A549 (cell line): ENCODE measurements around the gene DNAJB5. TPM values are rescaled to one million over a fixed set of nuclear protein-coding genes. Genes with fewer than 3 reads are reported as not detected.

Source experiments
- ATAC-seq, 2 experiments: fragments of 200-7000 bp in 1 of 2; fragments of >200 bp in 1 of 2; cut with Nextera tagmentation in 1 of 2; cut with Tn5 transposase in 1 of 2; 3 replicates each; pipeline versions ENCODE4 v1.8.0 to v1.9.1; 2018 to 2020; ENCODE audit warnings: mild to moderate bottlenecking in 1 of 2, moderate library complexity in 1 of 2
- CTCF ChIA-PET: fragments of 300-600 bp; sonication (Branson Sonifier 250); formaldehyde crosslinking; extraction: SDS; loops from one replicate; lab custom pipeline; 2021; ENCODE audit warnings: antibody characterized with exemption, inconsistent platforms; lab: Yijun Ruan, JAX
- POLR2A ChIA-PET: fragments of 350-600 bp; formaldehyde crosslinking; extraction: SDS; loops from one replicate; lab custom pipeline; 2021; ENCODE audit warnings: antibody characterized with exemption, inconsistent platforms; lab: Yijun Ruan, JAX
- DNase-seq, 2 experiments: peaks; one replicate each; pipeline versions ENCODE4 v3.0.0 to v3.0.0-alpha.2; 2011 to 2016; ENCODE audit warnings: low read depth in 1 of 2, low spot score in 1 of 2
- FAIRE-seq: peaks from 2 replicates; lab custom pipeline; 2011; peaks lifted over from hg19 to GRCh38; lab: Jason Lieb, UNC
- H3K27ac ChIP-seq, 2 experiments: fragments of >200 bp; sonication (Bioruptor Twin); formaldehyde crosslinking; 3 replicates each; pipeline ENCODE4 v1.5.1; 2016 to 2017
- H3K4me1 ChIP-seq: fragments of >200 bp; sonication (Bioruptor Twin); formaldehyde crosslinking; 3 replicates; pipeline ENCODE4 v1.6.1; 2016
- H3K4me2 ChIP-seq: fragments of >200 bp; sonication (Bioruptor Twin); formaldehyde crosslinking; 3 replicates; pipeline ENCODE4 v1.6.1; 2016
- H3K4me3 ChIP-seq: fragments of >200 bp; sonication (Bioruptor Twin); formaldehyde crosslinking; 3 replicates; pipeline ENCODE4 v1.5.1; 2016
- H3K9me3 ChIP-seq: fragments of >200 bp; sonication (Bioruptor Twin); formaldehyde crosslinking; 3 replicates; pipeline ENCODE4 v1.6.1; 2016
- BHLHE40 ChIP-seq: IDR thresholded peaks from 2 replicates; pipeline ENCODE4 v1.6.1; 2012; ENCODE audit warnings: low read depth, low read length, inconsistent platforms
- CBX2 ChIP-seq: fragments of 200-600 bp; sonication (generic); IDR thresholded peaks from 2 replicates; pipeline ENCODE4 v1.6.1; 2016; ENCODE audit warnings: low read depth, mild to moderate bottlenecking, borderline replicate concordance
- CBX8 ChIP-seq: fragments of 200-600 bp; sonication (generic); IDR thresholded peaks from 2 replicates; pipeline ENCODE4 v1.6.1; 2016
- CHD2 ChIP-seq: fragments of 150-350 bp; IDR thresholded peaks from 2 replicates; pipeline ENCODE4 v1.6.1; 2014; ENCODE audit warnings: low read length; ENCODE audit not compliant: partially characterized antibody
- E2F6 ChIP-seq: IDR thresholded peaks from 2 replicates; pipeline ENCODE4 v1.6.1; 2012; ENCODE audit warnings: low read depth, borderline replicate concordance
- EHMT2 ChIP-seq: fragments of 200-600 bp; sonication (generic); IDR thresholded peaks from 2 replicates; pipeline ENCODE4 v1.6.1; 2016; ENCODE audit warnings: antibody characterized with exemption, low read depth, mild to moderate bottlenecking, moderate library complexity
- FOXS1 ChIP-seq: fragments of 250-450 bp; sonication (Bioruptor Pico); IDR thresholded peaks from 2 replicates; pipeline ENCODE4 v1.5.0; 2020; ENCODE audit warnings: mild to moderate bottlenecking, moderate library complexity
- GATA3 ChIP-seq: IDR thresholded peaks from 2 replicates; pipeline ENCODE4 v1.6.1; 2012; ENCODE audit warnings: borderline replicate concordance
- HEYL ChIP-seq: fragments of 250-450 bp; sonication (Bioruptor Pico); IDR thresholded peaks from 2 replicates; pipeline ENCODE4 v1.8.0; 2021; ENCODE audit warnings: mild to moderate bottlenecking, moderate library complexity
- HOXA7 ChIP-seq: fragments of 250-450 bp; sonication (Bioruptor Pico); IDR thresholded peaks from 2 replicates; pipeline ENCODE4 v1.5.0; 2020; ENCODE audit warnings: mild to moderate bottlenecking, moderate library complexity
- JUNB ChIP-seq: fragments of >200 bp; sonication (Bioruptor Twin); formaldehyde crosslinking; IDR thresholded peaks from 2 replicates; pipeline ENCODE4 v1.6.1; 2016
- MAFK ChIP-seq: fragments of 450-650 bp; IDR thresholded peaks from 2 replicates; pipeline ENCODE4 v1.6.1; 2014; ENCODE audit not compliant: partially characterized antibody
- MAZ ChIP-seq: fragments of 150-350 bp; IDR thresholded peaks from 2 replicates; pipeline ENCODE4 v1.6.1; 2014; ENCODE audit warnings: antibody characterized with exemption, low read depth, low read length, borderline replicate concordance
- NR3C1 ChIP-seq: fragments of >200 bp; sonication (Bioruptor Twin); formaldehyde crosslinking; IDR thresholded peaks from 3 replicates; pipeline ENCODE4 v1.6.1; 2017
- RAD21 ChIP-seq, 2 experiments: fragments of >200 bp in 1 of 2; sonication (Bioruptor Twin) in 1 of 2; formaldehyde crosslinking in 1 of 2; IDR thresholded peaks in 1 of 2; conservative IDR thresholded peaks in 1 of 2; 2 replicates in 1 of 2; 3 replicates in 1 of 2; pipeline ENCODE4 v1.6.1; 2012 to 2018; ENCODE audit warnings: inconsistent platforms in 1 of 2
- RCOR1 ChIP-seq: fragments of 150-350 bp; IDR thresholded peaks from 2 replicates; pipeline ENCODE4 v1.6.1; 2014; ENCODE audit warnings: antibody characterized with exemption, low read length, low read depth
- RNF2 ChIP-seq: fragments of 200-600 bp; sonication (generic); IDR thresholded peaks from 2 replicates; pipeline ENCODE4 v1.6.1; 2016; ENCODE audit warnings: low read depth, mild to moderate bottlenecking, antibody characterized with exemption, moderate library complexity, borderline replicate concordance
- SMC3 ChIP-seq: fragments of >200 bp; sonication (Bioruptor Twin); formaldehyde crosslinking; IDR thresholded peaks from 3 replicates; pipeline ENCODE4 v1.6.1; 2018; ENCODE audit warnings: inconsistent platforms
- SREBF2 ChIP-seq: fragments of 450-650 bp; IDR thresholded peaks from 2 replicates; pipeline ENCODE4 v1.6.1; 2014; ENCODE audit warnings: mild to moderate bottlenecking, moderate library complexity
- WGBS: methylation state at CpG from one replicate; pipeline ENCODE4 v1.1.6; 2017; ENCODE audit errors: missing lambda C conversion rate; 5-methylcytosine and 5-hydroxymethylcytosine counted together
- polyA plus RNA-seq, 4 experiments: library from polyadenylated mRNA; depleted of rRNA in 3 of 4; stranded (reverse); fragments of >200 nt; fragmentation: RNase III in 1 of 4; extraction: RNeasy Plus Mini Kit Qiagen cat#74134 plus additional on column Dnase treatment in 1 of 4; gene quantifications; 2 replicates in 3 of 4; 3 replicates in 1 of 4; pipeline ENCODE4 v1.2.3, GENCODE V29; 2011 to 2017
- TF ChIP-seq, protein P1 (sequence below): fragments of >200 bp; sonication (Bioruptor Twin); formaldehyde crosslinking; IDR thresholded peaks from 3 replicates; pipeline ENCODE4 v1.6.1; 2016
- TF ChIP-seq, protein P2 (sequence below): fragments of 150-350 bp; IDR thresholded peaks from 2 replicates; pipeline ENCODE4 v1.6.1; 2014; ENCODE audit warnings: low read depth, mild to moderate bottlenecking, low read length

DNAJB5 gene
- polyA plus RNA-seq, 2 of the 4 experiments (the other 2 are of a cell fraction): 0.72 to 4.4 TPM

DNA sequence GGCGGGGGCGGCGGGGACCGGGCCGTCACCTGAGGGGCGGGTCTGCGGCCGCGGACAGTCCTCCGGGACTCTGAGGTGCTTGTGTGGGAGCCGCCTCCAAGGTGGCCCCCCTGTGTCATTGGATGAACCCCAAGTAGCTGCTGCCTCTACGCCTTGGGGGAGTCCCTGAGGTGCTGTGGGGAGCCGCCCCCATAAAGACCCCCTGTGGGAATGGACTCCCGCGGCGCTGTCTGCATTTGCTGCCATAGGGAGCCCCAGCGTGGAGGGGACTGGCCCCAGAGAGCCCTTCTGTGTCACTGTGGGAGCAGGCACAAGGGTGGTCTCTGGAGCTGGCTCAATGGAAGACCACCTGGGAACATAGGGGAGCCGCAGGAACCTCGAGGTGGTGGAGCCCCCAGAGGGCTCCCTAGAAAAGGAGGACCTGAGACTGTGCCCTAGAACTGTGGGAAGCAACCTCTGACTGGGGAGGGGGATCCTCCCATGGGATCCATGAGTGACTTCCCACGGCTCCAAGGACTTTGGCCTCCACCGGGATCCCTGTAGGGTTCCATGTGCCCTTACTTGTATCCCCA, 31.0 kb upstream of the DNAJB5 start:
- Histone ChIP-seq H3K9me3 (no peaks in the 10 kb centered on the region), H3K4me3 (peak overlapping the region; percentile 55), H3K27ac (peak overlapping the region in 1 of 2 experiments; percentile 74; a peak in 3 of 6 replicates), H3K4me1 (peaks cover 4% of the 10 kb centered on the region; the same call in 1 of the 3 replicates), H3K4me2 (peak overlapping the region; percentile 97)
- ATAC-seq: peak; percentile 2 to 20; a peak in 3 of 6 replicates
- ChIA-PET CTCF (interaction anchor here (1.0 kb wide), 2 partner anchors 36 to 198 kb away, joined by 3 read pairs; no protein-coding TSS in a partner anchor), POLR2A (no interaction called here)
- no peak for FAIRE-seq
- DNase-seq: no peak
- 3% methylated on average over 4 of the region's 21 CpGs for WGBS
- TF ChIP-seq GATA3: no peak
- no peak for TF ChIP-seq BHLHE40
- TF ChIP-seq SREBF2: no peak
- no peak for TF ChIP-seq CBX2
- no peak for TF ChIP-seq RAD21 (conservative IDR thresholded peaks at IDR 0.05 in 1 of 2, IDR thresholded peaks at IDR 0.05 in 1 of 2)
- TF ChIP-seq CHD2: no peak
- TF ChIP-seq RNF2: no peak
- TF ChIP-seq E2F6: no peak
- no peak for TF ChIP-seq MAZ
- TF ChIP-seq, protein P1, sequence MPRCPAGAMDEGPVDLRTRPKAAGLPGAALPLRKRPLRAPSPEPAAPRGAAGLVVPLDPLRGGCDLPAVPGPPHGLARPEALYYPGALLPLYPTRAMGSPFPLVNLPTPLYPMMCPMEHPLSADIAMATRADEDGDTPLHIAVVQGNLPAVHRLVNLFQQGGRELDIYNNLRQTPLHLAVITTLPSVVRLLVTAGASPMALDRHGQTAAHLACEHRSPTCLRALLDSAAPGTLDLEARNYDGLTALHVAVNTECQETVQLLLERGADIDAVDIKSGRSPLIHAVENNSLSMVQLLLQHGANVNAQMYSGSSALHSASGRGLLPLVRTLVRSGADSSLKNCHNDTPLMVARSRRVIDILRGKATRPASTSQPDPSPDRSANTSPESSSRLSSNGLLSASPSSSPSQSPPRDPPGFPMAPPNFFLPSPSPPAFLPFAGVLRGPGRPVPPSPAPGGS: no peak
- TF ChIP-seq MAFK: no peak
- no peak for TF ChIP-seq SMC3
- no peak for TF ChIP-seq JUNB
- TF ChIP-seq RCOR1: no peak
- TF ChIP-seq HEYL: no peak
- no peak for TF ChIP-seq EHMT2
- no peak for TF ChIP-seq HOXA7 (CRISPR knock-in tag)
- TF ChIP-seq, protein P2, sequence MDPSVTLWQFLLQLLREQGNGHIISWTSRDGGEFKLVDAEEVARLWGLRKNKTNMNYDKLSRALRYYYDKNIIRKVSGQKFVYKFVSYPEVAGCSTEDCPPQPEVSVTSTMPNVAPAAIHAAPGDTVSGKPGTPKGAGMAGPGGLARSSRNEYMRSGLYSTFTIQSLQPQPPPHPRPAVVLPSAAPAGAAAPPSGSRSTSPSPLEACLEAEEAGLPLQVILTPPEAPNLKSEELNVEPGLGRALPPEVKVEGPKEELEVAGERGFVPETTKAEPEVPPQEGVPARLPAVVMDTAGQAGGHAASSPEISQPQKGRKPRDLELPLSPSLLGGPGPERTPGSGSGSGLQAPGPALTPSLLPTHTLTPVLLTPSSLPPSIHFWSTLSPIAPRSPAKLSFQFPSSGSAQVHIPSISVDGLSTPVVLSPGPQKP: no peak
- TF ChIP-seq FOXS1 (CRISPR knock-in tag): no peak
- TF ChIP-seq CBX8: no peak

DNA sequence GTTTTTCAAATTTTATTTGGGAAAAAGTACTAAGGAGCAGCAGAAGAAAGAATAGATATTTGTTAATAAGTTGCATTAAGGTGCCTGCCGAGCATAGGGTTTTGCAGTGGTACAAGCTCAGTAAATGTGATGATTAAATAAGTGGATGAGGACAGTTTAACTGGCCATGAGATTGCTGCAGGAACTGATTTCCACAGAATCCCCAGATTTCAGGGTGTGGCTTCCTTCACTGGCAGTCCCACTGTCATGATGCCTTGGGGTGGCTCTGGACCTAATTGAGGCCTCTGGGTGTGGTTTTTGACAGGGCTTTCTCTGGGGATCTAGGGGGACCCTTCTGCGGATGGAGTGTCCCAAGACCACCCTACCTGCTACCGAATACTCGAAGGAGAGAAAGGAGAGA, 30.1 kb upstream of the DNAJB5 start:
- 84% methylated on average over 4 of the region's 4 CpGs for WGBS
- Histone ChIP-seq H3K4me1 (peaks cover 4% of the 10 kb centered on the region; the same call in 1 of the 3 replicates), H3K4me3 (no peak overlapping the region), H3K27ac (no peak overlapping the region)
- FAIRE-seq (no peak), DNase-seq (no peak)
- CTCF ChIA-PET: interaction anchor here (0.6 to 2.8 kb wide), 2 partner anchors 60 to 61 kb away, joined by 4 to 10 read pairs; no protein-coding TSS in a partner anchor
- TF ChIP-seq RNF2 (no peak), NR3C1 (no peak)
- TF ChIP-seq, protein P1: no peak
- TF ChIP-seq, all 56 proteins: peak for 0
- Histone ChIP-seq H3K4me2 (no peak overlapping the region), H3K9me3 (no peaks in the 10 kb centered on the region)
- POLR2A ChIA-PET: no interaction called here
- no peak for ATAC-seq
